HG03565 (cell line): Measurements from ENCODE around the gene MAP3K8.
"Not testable (repeated sequence)": the region's sequence is repeated elsewhere in the genome, so short reads cannot be mapped to it uniquely, and the experiment has no call there.

Experiments
- ATAC-seq: cut with Tn5 transposase; IDR thresholded peaks from one replicate; pipeline ENCODE4 v1.9.1; 2021; ENCODE audit warnings: mild to moderate bottlenecking, moderate library complexity; ENCODE audit not compliant: unreplicated experiment

Gene MAP3K8

GRCh38 chr10:30422151-30422695 lies 11.8 kb upstream of the MAP3K8 start:
- no peak for ATAC-seq

GRCh38 chr10:30422981-30423654 lies 10.9 kb upstream of the MAP3K8 start:
- ATAC-seq, result no peak

- not testable (repeated sequence) for ATAC-seq
These were observed 10.2 kb upstream of the MAP3K8 start for GRCh38 chr10:30423655-30424275.

- ATAC-seq, result no peak
These were observed 8.5 kb upstream of the MAP3K8 start for GRCh38 chr10:30425336-30426075.

GRCh38 chr10:30430544-30431298 lies 3.3 kb upstream of the MAP3K8 start:
- no peak for ATAC-seq

- no peak for ATAC-seq
These were observed 2.5 kb upstream of the MAP3K8 start for GRCh38 chr10:30431435-30431911.

GRCh38 chr10:30432622-30433305 lies 1.2 kb upstream of the MAP3K8 start:
- ATAC-seq, result no peak

GRCh38 chr10:30433306-30433729 lies 666 bp upstream of the MAP3K8 start:
- no peak for ATAC-seq

GRCh38 chr10:30434273-30435072 lies 489 bp downstream of the MAP3K8 start:
- ATAC-seq, result peak; percentile 29

- ATAC-seq, result no peak
These were observed 1.1 kb downstream of the MAP3K8 start for GRCh38 chr10:30435073-30435422.

- not testable (repeated sequence) for ATAC-seq
These were observed 1.6 kb downstream of the MAP3K8 start for GRCh38 chr10:30435499-30436167.

- ATAC-seq, result no peak
These were observed 2.2 kb downstream of the MAP3K8 start for GRCh38 chr10:30436191-30436611.

GRCh38 chr10:30436671-30437030 lies 2.7 kb downstream of the MAP3K8 start:
- ATAC-seq, result no peak

- no peak for ATAC-seq
These were observed 3.3 kb downstream of the MAP3K8 start for GRCh38 chr10:30437031-30437841.

- no peak for ATAC-seq
These were observed 4.3 kb downstream of the MAP3K8 start for GRCh38 chr10:30438021-30438850.

- no peak for ATAC-seq
These were observed 5.9 kb downstream of the MAP3K8 start for GRCh38 chr10:30439931-30440330.

GRCh38 chr10:30442019-30442606 lies 8.1 kb downstream of the MAP3K8 start:
- no peak for ATAC-seq
